ENCODE results near the gene AP1AR.

Gene AP1AR

DNA sequence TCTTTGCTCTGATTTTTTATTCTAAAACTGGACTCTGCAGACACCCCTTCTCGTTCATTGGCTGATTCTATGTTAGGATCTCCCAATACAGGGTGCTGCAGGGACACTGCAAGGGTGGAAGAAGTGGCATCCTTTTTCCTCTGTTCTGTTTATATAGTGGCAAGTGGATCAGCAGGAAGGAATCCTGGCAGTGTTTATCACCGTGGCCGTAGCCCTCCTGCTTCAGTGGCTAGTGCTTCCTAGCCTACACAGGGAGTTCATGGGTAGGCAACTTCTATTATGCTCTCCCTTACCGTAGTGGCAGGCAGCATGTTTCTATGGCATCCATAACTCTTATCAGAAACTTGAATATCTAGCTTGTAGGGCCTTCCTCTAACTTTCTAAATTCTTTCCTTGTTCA, 6.4 kb upstream of the AP1AR start:
- no peak for DNase-seq

DNA sequence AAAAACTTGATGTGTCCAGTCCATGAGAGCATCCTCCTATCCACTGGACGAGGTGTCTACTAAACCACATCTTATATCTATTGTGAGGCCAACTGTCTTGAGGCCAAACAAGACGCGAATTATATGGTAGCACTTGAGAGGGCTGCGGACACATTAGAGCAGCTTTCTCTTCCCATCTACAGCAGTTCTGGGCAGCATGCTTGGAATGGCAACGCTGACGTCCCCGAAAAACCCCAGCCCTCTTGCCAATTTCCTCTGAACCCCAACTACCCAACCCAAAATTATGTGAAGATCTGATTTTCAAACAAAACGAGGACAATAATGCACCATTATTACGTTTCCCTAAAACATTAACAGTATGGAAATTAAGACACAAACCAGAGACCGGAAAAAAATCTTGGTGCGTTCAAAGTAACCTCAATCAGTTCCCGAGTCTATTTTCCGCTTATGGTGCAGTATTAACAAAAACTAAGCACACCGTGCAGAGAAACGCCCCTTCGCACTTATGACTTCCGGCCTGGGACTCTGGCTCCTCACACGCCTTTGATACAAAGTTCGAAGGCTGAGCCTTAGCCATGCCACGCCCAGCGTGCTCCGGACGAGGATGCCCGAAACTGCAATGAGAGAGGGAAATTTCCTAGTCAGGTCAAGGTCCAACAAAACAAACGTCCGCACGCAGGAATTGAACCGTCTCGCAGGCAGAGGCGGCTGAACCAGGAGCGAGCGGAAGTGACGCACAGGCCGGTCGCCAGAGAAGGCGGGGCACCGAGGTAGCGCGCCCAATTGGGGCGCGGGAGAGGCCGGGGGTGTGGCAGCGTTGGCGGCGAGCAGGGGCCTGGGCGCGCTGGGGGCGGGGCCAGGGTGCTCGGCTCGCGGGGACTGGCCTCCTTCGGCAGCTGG, 458 bp upstream of the AP1AR start:
- peak; percentile 91 for DNase-seq

DNA sequence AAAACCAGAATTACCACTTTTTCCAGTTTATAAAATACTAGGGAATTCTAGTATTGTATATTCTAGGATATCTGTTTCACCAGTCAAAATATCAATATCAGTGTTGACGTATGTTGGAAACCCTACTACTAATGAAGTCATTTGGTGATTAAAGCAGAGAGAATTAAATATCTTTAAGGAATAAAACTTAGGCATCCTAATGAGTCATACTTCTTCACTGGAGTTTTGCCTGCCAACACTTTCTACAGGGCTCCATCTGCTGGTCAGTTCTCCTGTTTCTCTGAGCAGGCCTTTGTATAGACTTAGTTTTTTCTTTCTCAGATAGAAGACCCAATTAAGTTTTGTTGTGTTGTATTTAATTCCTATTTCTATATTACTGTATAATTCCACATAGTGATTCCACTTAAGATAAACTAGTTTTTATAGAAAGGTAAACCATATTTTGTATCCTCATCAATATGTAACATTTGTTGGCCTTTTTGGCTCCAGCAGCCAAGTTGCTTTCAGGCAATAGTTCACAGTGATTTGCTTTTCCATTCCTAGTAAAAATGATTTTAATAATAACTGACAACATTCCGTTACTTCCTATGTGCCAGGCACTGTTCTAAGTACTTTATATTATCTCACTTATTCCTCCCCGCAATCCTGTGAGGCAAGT, 3.5 kb downstream of the AP1AR start:
- peak; percentile 34 for DNase-seq

DNA sequence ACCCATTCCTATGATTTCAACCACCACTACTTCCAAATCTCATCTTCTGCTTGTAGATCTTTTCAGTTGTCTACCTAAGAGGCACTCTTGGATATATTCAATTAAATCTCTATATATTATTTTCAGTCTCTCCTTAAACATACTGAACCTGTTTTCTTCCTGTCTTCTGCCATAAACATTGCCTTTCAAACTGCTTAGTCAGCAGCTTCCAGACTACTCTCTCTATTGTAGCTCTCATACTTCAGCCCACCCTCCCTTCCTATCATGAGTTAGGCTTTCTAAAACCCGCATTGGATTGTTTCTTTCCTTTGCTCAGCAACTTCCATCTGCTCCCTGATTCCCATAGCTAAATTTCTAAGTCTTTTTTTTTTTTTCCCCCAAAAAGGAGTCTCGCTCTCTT, 4.5 kb downstream of the AP1AR start:
- DNase-seq, result no peak

DNA sequence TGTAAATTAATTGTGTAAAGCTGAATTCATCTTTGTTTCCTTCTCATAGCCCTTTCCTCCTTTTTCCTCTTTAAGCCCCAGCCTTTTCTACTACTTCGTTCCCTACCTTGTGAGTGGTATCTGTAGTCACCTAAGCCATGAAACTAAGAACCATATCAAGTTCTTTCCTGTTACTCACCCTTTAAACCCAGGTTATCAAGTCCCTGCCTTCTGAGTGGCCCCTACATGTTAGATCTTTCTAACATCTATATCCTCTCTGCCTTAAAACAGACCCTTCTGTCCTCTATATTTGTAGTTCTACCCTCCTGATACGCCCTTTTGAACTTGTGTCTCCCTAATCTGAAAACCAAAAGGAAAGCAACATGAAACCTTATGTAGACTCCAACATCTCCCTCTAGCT, 7.2 kb downstream of the AP1AR start:
- DNase-seq, result no peak

DNA sequence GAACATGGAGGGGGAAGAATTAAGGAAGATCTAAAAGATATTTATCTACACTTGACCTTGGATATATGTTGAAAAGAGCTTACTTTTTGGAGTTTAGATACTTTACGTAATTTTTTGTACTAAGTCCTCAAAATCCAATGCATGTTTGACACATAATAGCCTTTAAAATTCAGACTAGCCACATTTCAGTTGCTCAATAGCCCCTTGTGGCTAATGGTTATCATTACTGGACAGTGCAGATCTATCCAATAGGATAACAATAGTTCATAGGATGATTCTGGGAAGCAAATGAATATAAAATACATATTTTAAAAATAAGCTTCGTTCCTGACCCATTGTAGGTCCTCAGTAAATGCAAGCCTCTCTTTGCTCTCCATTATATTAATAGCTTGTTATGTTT, 13.8 kb downstream of the AP1AR start:
- DNase-seq, result no peak

DNA sequence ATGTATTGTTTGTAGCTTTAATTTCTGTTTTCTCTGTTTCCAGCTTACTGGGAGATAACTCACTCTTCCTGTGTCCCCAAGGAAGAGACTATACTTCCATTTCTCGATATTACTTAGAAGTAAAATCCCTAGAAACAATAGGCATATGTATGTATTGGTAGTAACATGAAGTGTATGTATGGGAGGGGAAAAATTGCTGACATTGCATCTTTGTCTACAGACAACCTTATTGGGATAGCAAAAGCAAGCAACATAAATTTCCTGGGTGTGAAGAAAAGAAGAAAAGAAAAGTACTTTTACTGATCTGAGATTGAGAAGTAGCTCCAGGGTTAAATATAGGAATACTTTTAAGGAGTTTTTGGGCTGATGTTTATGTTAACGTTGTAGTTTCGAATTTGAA, 15.4 kb downstream of the AP1AR start:
- no peak for DNase-seq

DNA sequence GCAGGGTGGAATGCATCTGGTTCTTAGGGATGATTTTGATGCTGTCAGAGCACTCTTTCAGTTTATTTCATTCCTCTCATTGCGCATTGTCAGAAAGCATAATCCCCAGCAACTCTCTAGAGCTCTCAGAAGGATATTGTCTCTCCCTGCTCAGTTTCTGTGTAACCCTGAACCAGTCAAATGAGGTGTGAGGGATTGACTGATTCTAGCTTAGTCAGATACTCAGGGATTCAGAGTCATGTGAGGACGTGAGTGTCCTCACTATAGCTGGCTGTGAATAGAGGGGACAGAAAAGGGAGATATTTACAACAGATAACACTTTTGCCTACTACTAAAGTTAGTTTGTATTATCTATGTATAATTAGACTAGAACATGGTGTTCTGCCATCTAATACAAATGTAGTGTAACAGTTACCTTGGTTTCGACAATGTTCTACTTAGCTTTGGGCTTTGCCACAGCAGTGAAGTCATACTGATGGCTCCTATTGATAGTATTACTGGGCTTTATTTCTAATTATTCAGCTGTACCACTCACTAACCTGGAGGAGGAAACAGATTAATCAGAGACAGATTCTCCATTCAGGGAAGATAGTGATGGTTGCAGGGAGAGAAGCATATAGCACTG, 19.5 kb downstream of the AP1AR start:
- DNase-seq, result no peak

DNA sequence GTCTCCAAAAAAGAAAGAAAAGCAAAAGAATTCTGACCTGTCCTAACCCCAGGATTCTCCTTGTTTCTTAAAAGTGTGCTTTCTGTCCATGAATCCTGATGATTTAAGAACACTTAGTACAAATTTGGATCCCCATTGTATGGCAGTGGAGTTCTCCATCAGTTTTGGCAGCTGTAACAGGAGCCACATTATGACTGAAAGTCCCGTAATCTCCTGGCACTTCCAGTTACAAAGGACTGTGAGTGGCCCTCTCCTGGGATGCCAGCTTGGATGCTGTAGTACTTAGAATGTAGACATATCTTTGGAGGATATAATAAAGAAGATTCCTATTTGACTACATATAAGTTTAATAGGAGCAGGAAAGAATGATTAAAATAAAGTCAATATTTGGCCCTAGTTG, 20.6 kb downstream of the AP1AR start:
- DNase-seq, result no peak

DNA sequence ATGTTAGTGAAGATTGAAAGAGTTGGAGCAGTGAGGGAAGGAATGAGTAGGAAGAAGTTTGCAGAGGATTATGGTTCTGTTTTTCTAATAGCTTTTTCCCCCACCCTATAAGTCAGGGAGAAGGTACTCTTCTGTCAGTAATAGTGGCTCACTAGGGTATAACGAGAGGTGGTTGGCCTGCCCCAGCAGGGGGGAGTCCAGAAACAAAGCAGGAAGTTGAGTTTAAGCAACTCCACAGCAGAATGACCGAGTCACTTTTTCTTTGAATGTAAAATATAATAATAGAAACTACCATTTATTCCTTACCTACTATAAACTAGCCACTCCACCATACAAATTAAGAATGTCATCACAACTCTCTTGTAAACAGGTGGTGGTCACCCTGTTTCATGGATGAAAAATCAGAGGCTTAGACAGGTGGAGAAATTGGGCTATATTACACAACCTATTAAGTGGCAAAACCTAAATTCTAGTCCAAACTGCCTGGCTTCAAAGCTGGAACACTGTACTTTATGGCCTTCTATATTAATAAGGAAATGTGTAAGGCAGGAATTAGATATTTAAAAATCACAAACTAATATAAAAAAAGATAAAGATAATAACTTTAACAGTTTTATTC, 21.9 kb downstream of the AP1AR start:
- DNase-seq, result no peak

DNA sequence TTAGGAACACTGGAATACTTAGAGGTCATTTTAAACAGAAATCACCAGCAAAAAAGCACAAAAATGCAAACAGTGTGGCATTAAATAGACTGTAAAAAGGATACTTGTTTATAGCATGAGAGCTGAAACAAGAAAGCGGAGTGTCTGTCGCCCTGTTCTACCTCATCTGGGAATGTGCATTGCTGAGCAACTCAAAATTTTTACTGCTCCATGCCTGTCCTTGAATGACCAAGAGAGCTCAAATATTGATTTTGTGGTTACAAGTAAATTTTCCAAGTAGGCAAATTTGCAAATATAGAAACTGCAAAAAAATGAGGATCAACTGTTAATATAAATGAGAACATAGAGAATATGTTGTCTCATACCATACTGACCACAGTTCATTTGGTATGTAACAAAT, 25.5 kb downstream of the AP1AR start:
- DNase-seq, result no peak

DNA sequence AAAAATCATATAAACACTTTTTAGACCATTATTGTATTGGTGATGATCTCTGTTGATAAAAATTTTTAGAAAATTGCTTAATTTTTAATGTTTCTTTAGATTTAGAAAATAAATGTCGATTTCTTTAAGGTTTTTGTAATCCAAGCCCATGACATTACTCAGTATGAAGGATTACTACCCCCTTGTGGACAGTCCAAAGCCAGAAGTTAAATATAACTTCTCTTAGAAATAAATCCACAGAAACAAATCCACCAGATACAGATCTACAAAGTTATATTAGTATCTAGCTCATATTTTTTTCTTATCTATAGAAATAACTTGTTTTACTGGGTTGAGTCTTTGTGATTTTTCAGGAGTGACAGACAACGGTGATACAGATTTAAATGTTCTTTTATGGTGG, 35.2 kb downstream of the AP1AR start:
- DNase-seq, result no peak

DNA sequence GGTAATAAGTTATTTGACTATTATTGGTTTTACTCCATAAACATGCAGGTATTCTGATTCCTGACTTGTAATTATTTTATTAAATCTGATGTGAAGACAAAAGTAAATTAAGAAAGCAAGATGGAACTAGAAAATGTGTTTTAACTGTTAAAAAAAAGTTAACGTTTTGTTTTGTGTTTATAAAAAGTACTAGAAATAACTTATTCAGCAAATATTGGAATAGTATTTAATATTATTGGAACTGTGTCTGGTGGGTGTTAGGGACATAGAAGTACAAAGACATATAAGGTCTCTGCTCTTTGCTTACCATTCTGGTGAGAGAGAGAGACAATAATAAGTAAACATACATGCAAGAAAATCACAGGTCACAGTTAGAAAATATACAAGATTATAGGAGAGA, 38.5 kb downstream of the AP1AR start:
- DNase-seq, result no peak

DNA sequence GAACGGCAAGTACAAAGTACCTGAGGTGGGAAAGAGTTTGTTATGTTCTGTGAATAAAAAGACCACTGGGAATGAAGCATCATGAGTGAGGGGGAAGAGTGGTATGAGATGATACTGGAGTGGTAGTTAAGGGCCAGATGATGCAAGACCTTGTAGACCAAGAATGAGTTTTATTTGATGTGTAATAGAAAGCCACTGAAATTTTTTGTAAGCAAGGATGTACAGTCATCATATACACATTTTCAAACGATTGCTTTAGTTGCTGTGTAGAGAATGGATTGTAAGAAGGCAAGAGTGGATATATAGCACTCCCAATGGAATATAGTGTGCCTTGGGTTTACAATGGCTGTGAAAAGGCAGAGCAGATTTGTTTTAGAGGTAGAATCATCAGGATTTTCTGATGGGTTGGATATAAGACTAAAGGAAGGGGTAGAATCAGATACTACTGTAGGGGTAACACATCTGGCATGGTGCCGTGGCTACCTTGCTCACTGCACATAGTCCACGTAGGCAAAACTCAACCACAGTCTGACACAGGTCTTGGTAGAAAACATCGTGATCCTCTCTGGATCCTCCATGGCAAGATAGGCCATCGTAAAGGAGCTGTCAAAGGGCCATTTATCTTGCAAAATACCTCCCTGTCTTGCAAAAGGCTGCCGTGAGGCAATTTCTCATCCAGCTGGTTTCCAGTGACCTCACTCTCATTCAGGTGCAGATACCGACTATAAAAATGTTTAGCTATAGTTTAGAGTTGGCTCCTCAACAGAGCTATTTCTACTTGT, 39.2 kb downstream of the AP1AR start:
- DNase-seq, result no peak

DNA sequence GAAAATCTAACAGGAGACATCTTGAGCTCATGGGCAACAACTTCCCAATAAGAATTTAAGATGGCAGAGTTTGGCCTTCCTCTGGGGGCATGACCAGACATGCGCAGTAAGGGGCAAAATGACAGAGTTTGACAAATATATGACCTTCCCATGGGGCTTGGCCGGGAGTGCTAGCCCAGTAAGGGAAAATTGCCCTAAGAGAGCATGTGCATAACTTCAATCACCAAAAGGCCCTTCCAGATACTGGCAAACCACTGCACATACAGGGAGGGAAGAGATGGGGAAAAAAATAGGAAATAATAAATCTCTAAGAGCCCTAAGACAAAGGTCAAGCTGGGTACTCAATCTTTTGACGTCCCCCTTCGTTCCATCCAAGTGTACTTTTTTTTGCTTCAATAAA, 40.7 kb downstream of the AP1AR start:
- DNase-seq, result no peak

DNA sequence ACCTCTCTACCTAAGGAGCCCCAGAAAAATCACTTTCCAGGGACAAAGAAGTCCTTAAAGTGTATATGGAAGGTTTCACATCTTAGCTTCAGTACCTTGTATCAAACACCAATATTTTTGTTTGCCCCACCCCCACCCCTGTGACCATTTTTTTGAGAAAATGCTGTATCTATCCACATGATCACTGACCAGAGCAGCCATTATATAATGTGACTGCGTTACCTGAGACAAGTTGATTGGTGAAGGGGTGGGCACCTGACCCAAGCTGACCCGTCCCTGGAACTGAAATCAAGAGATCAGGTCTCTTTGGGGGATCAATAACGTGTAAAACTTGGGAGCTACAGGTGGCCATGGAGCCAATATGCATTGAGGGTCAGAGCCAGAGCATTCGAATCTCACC, 43.4 kb downstream of the AP1AR start:
- no peak for DNase-seq

DNA sequence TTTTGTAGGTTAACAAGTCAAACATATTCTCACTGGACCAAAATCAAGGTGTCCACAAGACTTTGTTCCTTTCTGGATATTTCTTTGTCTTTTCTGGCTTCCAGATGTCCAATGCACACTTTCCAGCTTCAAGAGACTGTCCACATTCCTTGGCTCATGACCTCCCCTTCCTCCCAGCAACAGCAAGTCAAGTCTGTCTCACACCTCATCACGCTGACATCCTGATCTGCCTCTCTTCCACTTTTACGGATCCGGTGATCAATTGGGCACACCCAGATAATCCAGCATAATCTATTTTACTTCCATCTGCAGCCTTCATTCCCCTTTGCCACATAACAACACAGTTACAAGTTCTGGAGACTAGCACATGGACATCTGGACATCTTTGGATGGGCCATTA, 44.5 kb downstream of the AP1AR start:
- DNase-seq, result no peak

DNA sequence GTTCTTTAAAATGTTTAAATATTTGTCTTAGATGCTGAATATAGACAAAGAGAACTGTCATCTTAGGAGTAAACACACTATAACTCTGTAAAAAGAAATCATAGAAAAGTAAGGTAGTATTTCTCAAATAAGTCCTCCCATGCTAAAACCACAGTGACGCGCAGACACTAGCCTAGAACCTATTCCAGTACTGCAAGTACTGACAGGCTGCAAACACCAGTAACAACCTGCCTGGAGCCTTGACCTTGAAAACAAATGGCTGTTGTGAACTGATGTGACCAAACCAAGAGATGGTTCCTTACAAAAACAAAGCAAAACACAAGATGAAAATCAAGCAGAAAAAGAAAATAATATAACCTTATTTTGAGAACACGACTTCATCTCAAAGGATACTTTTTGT, 45.6 kb downstream of the AP1AR start:
- no peak for DNase-seq

DNA sequence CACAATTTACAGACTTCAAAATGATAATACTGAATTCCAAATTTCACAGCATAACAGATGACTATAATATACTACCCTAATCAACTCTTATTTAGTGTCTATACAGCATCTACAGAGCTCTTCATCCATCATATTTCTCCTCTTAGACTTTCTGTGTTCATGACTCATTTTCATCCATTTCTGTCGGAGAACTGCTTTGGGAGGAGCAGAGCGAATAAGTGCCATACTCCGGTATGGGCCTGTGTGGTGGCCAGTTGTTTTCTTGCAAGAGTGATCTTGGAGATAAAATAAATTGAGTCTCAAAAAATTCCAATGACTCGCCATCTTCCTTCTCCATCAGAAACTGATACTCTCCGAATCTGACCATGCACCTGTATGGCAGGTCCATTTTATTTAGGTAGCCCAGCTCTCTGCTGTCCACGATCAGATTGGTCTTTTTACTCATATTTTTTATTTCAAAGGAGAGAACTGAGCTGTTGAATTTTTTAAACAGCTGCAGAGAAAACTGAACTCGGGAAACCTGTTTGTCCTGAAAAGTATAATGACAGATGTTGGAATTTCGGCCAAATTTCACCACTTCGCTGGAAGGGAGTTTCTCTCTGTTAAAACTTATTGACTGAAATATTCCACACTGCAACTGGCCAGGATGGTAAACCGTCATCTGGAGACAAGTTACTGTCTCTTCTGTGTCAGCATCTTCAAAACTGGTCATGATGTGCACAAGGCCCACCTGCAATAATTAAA, 46.3 kb downstream of the AP1AR start:
- no peak for DNase-seq

DNA sequence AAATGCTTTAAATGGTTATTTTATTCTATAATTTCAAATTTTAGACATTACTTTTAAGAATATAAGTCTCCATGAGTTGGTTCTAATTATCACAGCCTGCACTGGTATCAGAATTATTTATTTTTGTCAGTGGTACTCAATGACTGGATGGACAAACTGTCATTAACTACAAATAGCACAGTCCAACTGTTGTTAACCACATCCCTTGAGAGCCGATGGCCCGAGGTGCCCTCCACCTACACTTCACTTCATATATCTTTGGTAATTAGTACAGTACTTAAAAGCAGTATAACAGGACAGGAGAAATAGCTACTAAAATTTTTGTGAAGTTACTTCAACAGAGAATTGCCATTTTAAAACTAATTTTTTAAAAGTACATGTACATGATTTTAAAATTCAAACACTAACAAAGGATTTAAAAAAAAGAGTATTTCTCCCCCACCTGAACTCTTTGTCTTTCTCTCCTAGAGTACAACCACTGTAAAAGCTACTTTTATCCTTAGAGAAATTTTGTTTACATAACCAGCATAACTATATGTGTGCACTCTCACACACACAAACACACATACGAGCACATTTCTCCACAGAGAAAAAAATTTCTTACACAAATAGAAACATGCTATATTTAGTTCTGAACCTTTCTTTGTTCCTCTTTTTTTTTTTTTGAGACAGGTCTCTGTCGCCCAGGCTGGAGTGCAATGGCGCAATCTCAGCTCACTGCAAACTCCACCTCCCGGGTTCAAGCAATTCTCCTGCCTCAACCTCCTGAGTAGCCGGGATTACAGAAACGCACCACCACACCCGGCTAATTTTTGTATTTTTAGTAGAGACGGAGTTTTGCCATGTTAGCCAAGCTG, 47.7 kb downstream of the AP1AR start:
- DNase-seq, result no peak

DNA sequence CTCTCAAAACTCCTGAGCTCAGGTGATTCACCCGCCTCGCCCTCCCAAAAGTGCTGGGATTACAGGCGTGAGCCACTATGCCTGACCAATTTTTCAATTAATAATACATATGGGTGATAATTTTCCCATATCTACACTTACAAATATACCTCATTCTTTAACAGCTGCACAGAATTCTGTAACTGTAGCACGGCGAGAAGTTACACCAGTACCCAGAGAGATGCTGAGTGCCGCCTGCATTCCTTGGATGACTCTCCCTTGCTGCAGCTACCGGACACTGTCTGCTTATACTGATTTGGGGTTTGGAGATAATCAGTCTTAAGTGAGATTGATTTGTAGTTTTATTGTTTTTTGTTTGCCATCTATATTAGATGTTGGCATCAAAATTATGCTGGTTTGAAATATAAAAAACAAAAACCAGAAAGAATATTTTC, 48.3 kb downstream of the AP1AR start:
- DNase-seq, result no peak

Measured in NCI-H345 (cell line).